GM10266 (cell line): ENCODE measurements around the gene GAPDHS.

Source experiments
- DNase-seq: peaks from one replicate; pipeline ENCODE4 v3.0.0; 2012; ENCODE audit errors: extremely low spot score
- CTCF ChIP-seq: IDR thresholded peaks from 2 replicates; pipeline ENCODE4 v1.5.1; 2012; ENCODE audit warnings: mild to moderate bottlenecking, low read depth; ENCODE audit not compliant: control insufficient read depth, insufficient read depth; ENCODE audit errors: missing control alignments

The GAPDHS gene

GRCh38 chr19:35533201-35533821 lies at the start of gene GAPDHS:
Gene GAPDHS, plus strand, starts transcription at chr19:35533456. Its CDS starts 72 bp downstream, at chr19:35533528.
- no peak for DNase-seq
- TF ChIP-seq CTCF: no peak

GRCh38 chr19:35484252-35485036 lies 48.8 kb upstream of the GAPDHS start:
- DNase-seq: peak; percentile 81
- no peak for TF ChIP-seq CTCF

- TF ChIP-seq CTCF: no peak
- no peak for DNase-seq
Measured at GRCh38 chr19:35486268-35486708, 47.0 kb upstream of the GAPDHS start.

- TF ChIP-seq CTCF: no peak
Measured at GRCh38 chr19:35487656-35488182, 45.5 kb upstream of the GAPDHS start.

GRCh38 chr19:35488677-35489076 lies 44.6 kb upstream of the GAPDHS start:
- no peak for TF ChIP-seq CTCF
- DNase-seq: no peak

More at GRCh38 chr19:35487656-35488182, 45.5 kb upstream of the GAPDHS start:
- DNase-seq: no peak

GRCh38 chr19:35490364-35490763 lies 42.9 kb upstream of the GAPDHS start, which contains the start of gene KRTDAP:
Gene KRTDAP, minus strand, starts transcription at chr19:35490464. Its CDS starts 22 bp downstream, at chr19:35490442.
- no peak for TF ChIP-seq CTCF
- no peak for DNase-seq

- TF ChIP-seq CTCF: no peak
- no peak for DNase-seq
Measured at GRCh38 chr19:35491836-35492360, 41.4 kb upstream of the GAPDHS start.
